Neural progenitor cell (in vitro differentiated cells): ENCODE data around the gene UGT1A10.

Source experiments
- EZH2phosphoT487 ChIP-seq: fragments of 200-600 bp; sonication (generic); IDR thresholded peaks from 2 replicates; pipeline ENCODE4 v1.6.1; 2017; ENCODE audit warnings: antibody characterized with exemption
- TF ChIP-seq, protein P1 (sequence below): fragments of 200-600 bp; sonication (generic); IDR thresholded peaks from 2 replicates; pipeline ENCODE4 v1.5.1; 2017; ENCODE audit warnings: antibody characterized with exemption, mild to moderate bottlenecking

DNA sequence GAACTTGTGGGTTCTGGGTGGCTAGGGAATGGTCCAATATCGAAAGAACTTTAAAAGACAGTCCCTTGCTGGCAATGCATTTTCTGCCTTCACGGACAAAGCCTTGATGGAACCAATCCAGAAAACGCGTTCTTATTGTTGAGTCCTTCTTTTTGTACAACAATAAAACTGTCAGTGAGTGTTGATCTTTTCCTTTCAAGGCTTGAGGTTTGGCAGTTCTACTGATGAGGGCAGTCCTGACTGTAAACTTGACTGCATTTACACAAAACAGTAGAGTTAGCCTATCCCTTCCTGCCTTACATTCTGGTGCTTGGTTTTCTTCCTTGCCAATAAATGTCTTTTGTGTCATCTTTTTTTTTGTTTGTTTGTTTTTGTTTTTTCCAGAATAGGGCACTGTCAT, 42.9 kb downstream of the UGT1A10 start:
- TF ChIP-seq, protein P1, sequence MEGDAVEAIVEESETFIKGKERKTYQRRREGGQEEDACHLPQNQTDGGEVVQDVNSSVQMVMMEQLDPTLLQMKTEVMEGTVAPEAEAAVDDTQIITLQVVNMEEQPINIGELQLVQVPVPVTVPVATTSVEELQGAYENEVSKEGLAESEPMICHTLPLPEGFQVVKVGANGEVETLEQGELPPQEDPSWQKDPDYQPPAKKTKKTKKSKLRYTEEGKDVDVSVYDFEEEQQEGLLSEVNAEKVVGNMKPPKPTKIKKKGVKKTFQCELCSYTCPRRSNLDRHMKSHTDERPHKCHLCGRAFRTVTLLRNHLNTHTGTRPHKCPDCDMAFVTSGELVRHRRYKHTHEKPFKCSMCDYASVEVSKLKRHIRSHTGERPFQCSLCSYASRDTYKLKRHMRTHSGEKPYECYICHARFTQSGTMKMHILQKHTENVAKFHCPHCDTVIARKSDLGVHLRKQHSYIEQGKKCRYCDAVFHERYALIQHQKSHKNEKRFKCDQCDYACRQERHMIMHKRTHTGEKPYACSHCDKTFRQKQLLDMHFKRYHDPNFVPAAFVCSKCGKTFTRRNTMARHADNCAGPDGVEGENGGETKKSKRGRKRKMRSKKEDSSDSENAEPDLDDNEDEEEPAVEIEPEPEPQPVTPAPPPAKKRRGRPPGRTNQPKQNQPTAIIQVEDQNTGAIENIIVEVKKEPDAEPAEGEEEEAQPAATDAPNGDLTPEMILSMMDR, result no peak
- no peak for TF ChIP-seq EZH2phosphoT487
